PFSK-1 (cell line): ENCODE data around the gene PHB1.

Source experiments
- FOXP2 ChIP-seq: optimal IDR thresholded peaks from 2 replicates; pipeline ENCODE3; 2011; ENCODE audit warnings: borderline replicate concordance, control low read depth, inconsistent platforms; ENCODE audit not compliant: insufficient read depth; ENCODE audit errors: extremely low read length, extremely low read depth
- POLR2AphosphoS5 ChIP-seq: IDR thresholded peaks from 2 replicates; pipeline ENCODE4 v1.6.1; 2012; ENCODE audit warnings: low read depth, mild to moderate bottlenecking, control low read depth, low read length, moderate library complexity
- SIN3A ChIP-seq: IDR thresholded peaks from 2 replicates; pipeline ENCODE4 v1.6.1; 2012; ENCODE audit warnings: mild to moderate bottlenecking, low read length, moderate library complexity, borderline replicate concordance; ENCODE audit not compliant: insufficient read depth
- TAF1 ChIP-seq: IDR thresholded peaks from 2 replicates; pipeline ENCODE4 v1.6.1; 2012; ENCODE audit warnings: low read length, control low read depth, borderline replicate concordance; ENCODE audit not compliant: insufficient read depth
- TF ChIP-seq, protein P1 (sequence below), 2 experiments: IDR thresholded peaks; 2 replicates each; pipeline versions ENCODE4 v1.6.1 to v1.8.0; 2011 to 2012; ENCODE audit warnings: low read depth in 2 of 2, low read length in 2 of 2, control low read depth in 1 of 2, inconsistent platforms in 1 of 2, mild to moderate bottlenecking in 1 of 2, moderate library complexity in 1 of 2; ENCODE audit not compliant: insufficient read depth in 1 of 2

Gene PHB1

DNA sequence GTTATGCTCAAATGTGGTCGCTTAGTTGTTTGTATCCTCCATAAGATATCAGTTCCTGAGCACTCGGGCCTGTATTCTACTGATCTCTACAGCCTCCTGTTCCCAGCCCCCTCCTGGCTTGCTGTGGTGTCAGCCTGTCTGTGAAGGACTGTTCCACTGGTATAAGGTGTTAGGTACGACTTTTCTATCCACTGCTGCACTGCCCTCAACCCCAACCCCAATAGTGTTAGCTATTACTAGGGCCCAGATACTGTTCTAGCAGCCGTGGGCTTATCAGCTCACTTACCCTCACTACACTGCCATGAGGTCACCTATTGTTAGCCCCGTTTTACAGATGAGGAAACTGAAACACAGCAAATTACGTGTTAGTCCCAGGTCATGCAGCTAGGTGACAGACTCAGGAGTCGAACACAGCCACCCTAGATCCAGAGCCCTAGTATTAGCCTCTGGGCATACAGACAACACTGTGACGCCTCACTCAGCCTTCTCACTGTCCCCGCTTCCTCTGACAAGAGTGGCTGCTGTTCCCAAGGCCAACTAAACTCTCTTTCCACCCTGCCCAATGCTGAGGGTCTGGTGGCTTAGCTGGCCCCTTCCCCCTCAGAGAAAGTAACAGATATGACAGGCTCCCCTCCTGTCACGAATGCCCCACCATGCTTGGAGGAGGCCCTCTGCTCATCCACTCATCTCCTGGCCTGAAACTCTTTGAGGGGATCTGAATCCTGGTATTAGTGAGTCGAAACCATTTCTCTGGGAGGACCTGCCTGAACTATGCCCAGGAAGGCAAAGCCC lies 27.0 kb downstream of the PHB1 start:
- TF ChIP-seq, protein P1, sequence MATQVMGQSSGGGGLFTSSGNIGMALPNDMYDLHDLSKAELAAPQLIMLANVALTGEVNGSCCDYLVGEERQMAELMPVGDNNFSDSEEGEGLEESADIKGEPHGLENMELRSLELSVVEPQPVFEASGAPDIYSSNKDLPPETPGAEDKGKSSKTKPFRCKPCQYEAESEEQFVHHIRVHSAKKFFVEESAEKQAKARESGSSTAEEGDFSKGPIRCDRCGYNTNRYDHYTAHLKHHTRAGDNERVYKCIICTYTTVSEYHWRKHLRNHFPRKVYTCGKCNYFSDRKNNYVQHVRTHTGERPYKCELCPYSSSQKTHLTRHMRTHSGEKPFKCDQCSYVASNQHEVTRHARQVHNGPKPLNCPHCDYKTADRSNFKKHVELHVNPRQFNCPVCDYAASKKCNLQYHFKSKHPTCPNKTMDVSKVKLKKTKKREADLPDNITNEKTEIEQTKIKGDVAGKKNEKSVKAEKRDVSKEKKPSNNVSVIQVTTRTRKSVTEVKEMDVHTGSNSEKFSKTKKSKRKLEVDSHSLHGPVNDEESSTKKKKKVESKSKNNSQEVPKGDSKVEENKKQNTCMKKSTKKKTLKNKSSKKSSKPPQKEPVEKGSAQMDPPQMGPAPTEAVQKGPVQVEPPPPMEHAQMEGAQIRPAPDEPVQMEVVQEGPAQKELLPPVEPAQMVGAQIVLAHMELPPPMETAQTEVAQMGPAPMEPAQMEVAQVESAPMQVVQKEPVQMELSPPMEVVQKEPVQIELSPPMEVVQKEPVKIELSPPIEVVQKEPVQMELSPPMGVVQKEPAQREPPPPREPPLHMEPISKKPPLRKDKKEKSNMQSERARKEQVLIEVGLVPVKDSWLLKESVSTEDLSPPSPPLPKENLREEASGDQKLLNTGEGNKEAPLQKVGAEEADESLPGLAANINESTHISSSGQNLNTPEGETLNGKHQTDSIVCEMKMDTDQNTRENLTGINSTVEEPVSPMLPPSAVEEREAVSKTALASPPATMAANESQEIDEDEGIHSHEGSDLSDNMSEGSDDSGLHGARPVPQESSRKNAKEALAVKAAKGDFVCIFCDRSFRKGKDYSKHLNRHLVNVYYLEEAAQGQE (IDR thresholded peaks at IDR 0.05; ENCODE audit: insufficient read depth in 1 of 2, low read depth in 2 of 2, low read length in 2 of 2) = no peak
- TF ChIP-seq POLR2AphosphoS5 (no peak), SIN3A (no peak), FOXP2 (no peak), TAF1 (no peak)

DNA sequence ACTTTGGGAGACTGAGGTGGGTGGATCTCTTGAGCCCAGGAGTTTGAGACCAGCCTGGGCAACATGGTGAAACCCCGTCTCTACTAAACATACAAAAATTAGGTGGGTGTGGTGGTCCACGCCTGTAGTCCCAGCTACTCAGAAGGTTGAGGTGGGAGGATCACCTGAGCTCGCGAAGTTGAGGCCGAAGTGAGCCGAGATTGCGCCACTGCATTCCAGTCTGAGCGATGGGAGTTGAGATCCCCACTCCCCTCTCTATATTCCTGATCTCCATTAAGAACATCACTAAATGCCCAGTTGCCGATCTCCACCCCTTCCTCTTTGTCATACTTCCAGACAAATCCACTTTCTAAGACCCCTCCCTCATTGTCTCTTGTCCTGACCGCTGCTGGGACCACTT lies 28.3 kb downstream of the PHB1 start:
- no peak for TF ChIP-seq FOXP2
- TF ChIP-seq, protein P1 (IDR thresholded peaks at IDR 0.05; ENCODE audit: insufficient read depth in 1 of 2, low read depth in 2 of 2, low read length in 2 of 2) = no peak
- no peak for TF ChIP-seq TAF1
- TF ChIP-seq SIN3A = no peak
- TF ChIP-seq POLR2AphosphoS5 = no peak

DNA sequence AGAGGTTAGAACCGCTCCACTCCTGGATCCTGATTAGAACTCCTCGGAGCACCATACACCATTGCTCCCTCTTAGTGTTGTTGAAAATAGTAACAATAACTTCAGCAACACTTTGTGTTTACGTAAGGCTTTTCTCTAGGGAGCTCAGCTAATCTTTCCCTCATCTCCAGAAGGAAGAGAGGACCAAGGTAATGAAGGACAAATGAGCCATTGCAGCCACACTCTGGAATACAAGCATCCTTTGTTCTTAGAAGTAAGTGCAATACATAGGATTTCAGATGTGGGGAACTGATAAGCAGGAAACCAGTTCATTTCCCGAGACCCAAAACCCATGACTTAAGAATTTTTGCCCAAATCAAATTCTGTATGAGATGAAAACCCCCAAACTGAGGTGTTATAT lies 29.7 kb downstream of the PHB1 start:
- TF ChIP-seq FOXP2 (no peak), TAF1 (no peak), SIN3A (no peak)
- TF ChIP-seq, protein P1 (IDR thresholded peaks at IDR 0.05; ENCODE audit: insufficient read depth in 1 of 2, low read depth in 2 of 2, low read length in 2 of 2) = no peak

DNA sequence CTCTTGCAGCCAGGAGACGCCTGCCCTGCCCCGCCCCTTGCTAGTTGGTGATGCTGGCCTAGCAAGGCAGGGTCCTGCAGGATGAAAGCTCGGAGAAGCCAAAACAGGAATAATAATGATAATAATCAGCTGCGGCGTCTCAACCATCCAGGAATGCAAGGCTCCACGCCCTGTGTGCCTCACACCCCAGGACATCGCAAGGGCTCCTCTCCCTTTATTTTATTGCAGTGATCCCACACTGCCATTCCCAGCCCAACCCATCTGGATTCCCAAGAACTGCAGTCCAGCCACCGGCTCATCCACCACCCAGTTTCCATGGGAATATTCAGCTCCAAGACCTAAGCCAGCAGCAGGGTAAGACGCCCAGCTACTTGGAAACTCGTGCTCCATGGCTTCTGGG lies 31.6 kb downstream of the PHB1 start:
- TF ChIP-seq SIN3A (no peak), TAF1 (no peak), POLR2AphosphoS5 (no peak), FOXP2 (no peak)
- TF ChIP-seq, protein P1 (IDR thresholded peaks at IDR 0.05; ENCODE audit: insufficient read depth in 1 of 2, low read depth in 2 of 2, low read length in 2 of 2) = no peak
